HG03175 (cell line): Measurements from ENCODE around the gene MINDY4.

ENCODE experiments used
- ATAC-seq: cut with Tn5 transposase; IDR thresholded peaks from one replicate; pipeline ENCODE4 v1.9.1; 2021; ENCODE audit warnings: mild to moderate bottlenecking, moderate library complexity; ENCODE audit not compliant: unreplicated experiment

Gene MINDY4

GRCh38 chr7:30871655-30872054 is 100.4 kb downstream of the MINDY4 start:
- ATAC-seq = no peak

GRCh38 chr7:30873207-30873606 is 102.0 kb downstream of the MINDY4 start:
- ATAC-seq = no peak

GRCh38 chr7:30873656-30874055 is 102.4 kb downstream of the MINDY4 start:
- ATAC-seq = no peak

- ATAC-seq = no peak
These were observed 103.6 kb downstream of the MINDY4 start for GRCh38 chr7:30874656-30875302.

GRCh38 chr7:30877015-30877769 is 106.0 kb downstream of the MINDY4 start:
- ATAC-seq = no peak

GRCh38 chr7:30877993-30878392 is 106.8 kb downstream of the MINDY4 start:
- no peak for ATAC-seq

GRCh38 chr7:30879139-30880124 is 108.2 kb downstream of the MINDY4 start:
- ATAC-seq = no peak

GRCh38 chr7:30880125-30880720 is 109.0 kb downstream of the MINDY4 start:
- no peak for ATAC-seq

- ATAC-seq = no peak
These were observed 109.7 kb downstream of the MINDY4 start for GRCh38 chr7:30880941-30881340.

GRCh38 chr7:30881448-30881847 is 110.2 kb downstream of the MINDY4 start:
- no peak for ATAC-seq

- no peak for ATAC-seq
These were observed 113.7 kb downstream of the MINDY4 start for GRCh38 chr7:30884881-30885280.

GRCh38 chr7:30886608-30887011 is 115.4 kb downstream of the MINDY4 start:
- no peak for ATAC-seq

GRCh38 chr7:30887464-30887872 is 116.3 kb downstream of the MINDY4 start:
- no peak for ATAC-seq

GRCh38 chr7:30888747-30889146 is 117.5 kb downstream of the MINDY4 start:
- ATAC-seq = no peak

GRCh38 chr7:30890226-30890625 is 119.0 kb downstream of the MINDY4 start:
- no peak for ATAC-seq

- no peak for ATAC-seq
These were observed 122.1 kb downstream of the MINDY4 start for GRCh38 chr7:30893357-30893756.

GRCh38 chr7:30894009-30894408 is 122.8 kb downstream of the MINDY4 start:
- ATAC-seq = no peak

GRCh38 chr7:30894866-30895605 is 123.8 kb downstream of the MINDY4 start:
- ATAC-seq = no peak

- no peak for ATAC-seq
These were observed 124.8 kb downstream of the MINDY4 start for GRCh38 chr7:30896036-30896435.
